OCI-LY1 (cell line): Measurements from ENCODE around the gene MSS51.

Experiments
- EZH2 ChIP-seq: fragments of 200-600 bp; sonication (generic), shearing (Covaris generic); IDR thresholded peaks from 2 replicates; pipeline ENCODE4 v1.8.0; 2017; ENCODE audit warnings: borderline replicate concordance, mixed run types, mild to moderate bottlenecking, antibody characterized with exemption, low read length, moderate library complexity, mixed read lengths
- TF ChIP-seq, protein P1 (sequence below): fragments of 200-600 bp; sonication (generic), shearing (Covaris generic); IDR thresholded peaks from 2 replicates; pipeline ENCODE4 v1.5.1; 2017; ENCODE audit warnings: mild to moderate bottlenecking, antibody characterized with exemption, low read length, moderate library complexity, mixed read lengths

GRCh38 chr10:73449113-73449512, 15.8 kb upstream of the MSS51 start:
- TF ChIP-seq, protein P1, sequence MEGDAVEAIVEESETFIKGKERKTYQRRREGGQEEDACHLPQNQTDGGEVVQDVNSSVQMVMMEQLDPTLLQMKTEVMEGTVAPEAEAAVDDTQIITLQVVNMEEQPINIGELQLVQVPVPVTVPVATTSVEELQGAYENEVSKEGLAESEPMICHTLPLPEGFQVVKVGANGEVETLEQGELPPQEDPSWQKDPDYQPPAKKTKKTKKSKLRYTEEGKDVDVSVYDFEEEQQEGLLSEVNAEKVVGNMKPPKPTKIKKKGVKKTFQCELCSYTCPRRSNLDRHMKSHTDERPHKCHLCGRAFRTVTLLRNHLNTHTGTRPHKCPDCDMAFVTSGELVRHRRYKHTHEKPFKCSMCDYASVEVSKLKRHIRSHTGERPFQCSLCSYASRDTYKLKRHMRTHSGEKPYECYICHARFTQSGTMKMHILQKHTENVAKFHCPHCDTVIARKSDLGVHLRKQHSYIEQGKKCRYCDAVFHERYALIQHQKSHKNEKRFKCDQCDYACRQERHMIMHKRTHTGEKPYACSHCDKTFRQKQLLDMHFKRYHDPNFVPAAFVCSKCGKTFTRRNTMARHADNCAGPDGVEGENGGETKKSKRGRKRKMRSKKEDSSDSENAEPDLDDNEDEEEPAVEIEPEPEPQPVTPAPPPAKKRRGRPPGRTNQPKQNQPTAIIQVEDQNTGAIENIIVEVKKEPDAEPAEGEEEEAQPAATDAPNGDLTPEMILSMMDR, result no peak
- no peak for TF ChIP-seq EZH2
